Endothelial cell of umbilical vein (primary cell): ENCODE results near the gene CSNK1G1. TPM values are rescaled to one million over a fixed set of nuclear protein-coding genes. Genes with fewer than 3 reads are reported as not detected.
"Not testable (repeated sequence)": the region's sequence is repeated elsewhere in the genome, so short reads cannot be mapped to it uniquely, and the experiment has no call there.

Experiments
- BruUV-seq: library from RNA; stranded (reverse); fragments of 400-500 nt; replicated peaks from 2 replicates; lab custom pipeline; 2021; lab: Mats Ljungman, UMichigan
- CTCF ChIA-PET: fragments of 300-600, 350-600 bp; sonication (Branson Sonifier 250); formaldehyde crosslinking; loops from one replicate; lab custom pipeline; 2021; ENCODE audit warnings: antibody characterized with exemption, inconsistent platforms; lab: Charles Lee
- POLR2A ChIA-PET: fragments of 300-600, 350-600 bp; sonication (Branson Sonifier 250); formaldehyde crosslinking; loops from one replicate; lab custom pipeline; 2021; ENCODE audit warnings: antibody characterized with exemption, inconsistent platforms; lab: Charles Lee
- DNase-seq: peaks from one replicate; pipeline ENCODE4 v3.0.0-alpha.2; 2011; ENCODE audit warnings: low read depth, low spot score
- FAIRE-seq: peaks from 2 replicates; lab custom pipeline; 2011; peaks lifted over from hg19 to GRCh38; lab: Jason Lieb, UNC
- H2AFZ ChIP-seq: 2 replicates; pipeline ENCODE4 v1.6.0; 2012; ENCODE audit warnings: low read depth, low read length, control low read depth, inconsistent platforms
- H3K27ac ChIP-seq: 2 replicates; pipeline ENCODE4 v1.5.1; 2011; ENCODE audit warnings: low read depth, mild to moderate bottlenecking, control low read depth, low read length, moderate library complexity; ENCODE audit not compliant: insufficient read depth
- H3K27me3 ChIP-seq, 2 experiments: 2 replicates each; pipeline versions ENCODE4 v1.6.0 to v1.6.1; 2011; ENCODE audit warnings: low read length in 2 of 2, mixed read lengths in 1 of 2; ENCODE audit not compliant: control insufficient read depth in 2 of 2, insufficient read depth in 2 of 2
- H3K36me3 ChIP-seq, 2 experiments: 2 replicates in 1 of 2; 3 replicates in 1 of 2; pipeline ENCODE4 v1.5.1; 2011; ENCODE audit warnings: low read length in 2 of 2, mild to moderate bottlenecking in 1 of 2, moderate library complexity in 1 of 2; ENCODE audit not compliant: control insufficient read depth in 2 of 2, insufficient read depth in 2 of 2; ENCODE audit errors: extremely low read depth in 1 of 2
- H3K4me1 ChIP-seq: 3 replicates; pipeline ENCODE4 v1.5.1; 2011; ENCODE audit warnings: mild to moderate bottlenecking, low read length; ENCODE audit not compliant: control insufficient read depth, insufficient read depth; ENCODE audit errors: extremely low read depth
- H3K4me2 ChIP-seq: 2 replicates; pipeline ENCODE4 v1.6.1; 2011; ENCODE audit warnings: low read length, control low read depth, mixed read lengths; ENCODE audit not compliant: insufficient read depth
- H3K4me3 ChIP-seq, 3 experiments: fragments of 200-600 bp in 1 of 3; sonication (generic), shearing (Covaris generic) in 1 of 3; replicated peaks in 1 of 3; 2 replicates each; pipeline ENCODE4 v1.5.1; 2011 to 2016; ENCODE audit warnings: control low read depth in 3 of 3, low read length in 3 of 3, mild to moderate bottlenecking in 2 of 3, inconsistent platforms in 1 of 3, low read depth in 1 of 3, moderate library complexity in 1 of 3; ENCODE audit not compliant: insufficient read depth in 1 of 3
- H3K79me2 ChIP-seq: 2 replicates; pipeline ENCODE4 v1.6.0; 2012; ENCODE audit warnings: low read length, inconsistent platforms; ENCODE audit not compliant: control insufficient read depth, insufficient read depth
- H3K9ac ChIP-seq: replicated peaks from 2 replicates; pipeline ENCODE3; 2011; ENCODE audit warnings: low read length, control low read depth; ENCODE audit not compliant: insufficient read depth; ENCODE audit errors: extremely low read depth
- H3K9me1 ChIP-seq: replicated peaks from 3 replicates; pipeline ENCODE4 v1.6.0; 2011; ENCODE audit warnings: mild to moderate bottlenecking, low read length; ENCODE audit not compliant: control insufficient read depth, insufficient read depth; ENCODE audit errors: extremely low read depth
- H3K9me3 ChIP-seq: replicated peaks from 2 replicates; pipeline ENCODE4 v1.5.1; 2012; ENCODE audit warnings: low read length, inconsistent platforms; ENCODE audit not compliant: control insufficient read depth, insufficient read depth
- H4K20me1 ChIP-seq: replicated peaks from 2 replicates; pipeline ENCODE3; 2011; ENCODE audit warnings: mild to moderate bottlenecking, low read length; ENCODE audit not compliant: control insufficient read depth, insufficient read depth; ENCODE audit errors: extremely low read depth
- GATA2 ChIP-seq: IDR thresholded peaks from 2 replicates; pipeline ENCODE4 v1.7.0; 2011; ENCODE audit warnings: low read depth, mild to moderate bottlenecking, moderate library complexity, mixed read lengths, low read length; ENCODE audit not compliant: insufficient read length, insufficient read depth
- POLR2AphosphoS5 ChIP-seq: IDR thresholded peaks from 2 replicates; pipeline ENCODE4 v1.6.1; 2012; ENCODE audit warnings: low read depth, mild to moderate bottlenecking, control low read depth, low read length, moderate library complexity; ENCODE audit not compliant: insufficient read depth
- dilution Hi-C: fragments of 300-500 bp; cut with MboI; formaldehyde crosslinking; loops from one replicate; pipeline ENCODE4 v1.15.0; 2019; ENCODE audit warnings: low sequenced_read_pairs; ENCODE audit not compliant: extremely low pct_ligation_motif_present
- intact Hi-C: fragments of 100-400 bp; cut with micrococcal nuclease; formaldehyde crosslinking; loops from one replicate; pipeline ENCODE4 v1.10.0; 2022
- polyA plus RNA-seq, 4 experiments: library from polyadenylated mRNA; depleted of rRNA in 3 of 4; stranded (reverse) in 3 of 4; unstranded in 1 of 4; fragments of >200 nt; gene quantifications; 2 replicates each; pipeline versions ENCODE4 v1.2.1 to v1.2.3, GENCODE V29; 2011 to 2012; ENCODE audit warnings: missing spikeins in 1 of 4
- total RNA-seq: library from RNA; stranded (reverse); gene quantifications from 2 replicates; pipeline ENCODE4 v1.2.3, GENCODE V29; 2021

CSNK1G1 gene
- total and polyA plus RNA-seq, 2 donors (not counting 3 experiments of a cell fraction or from before 2014, with no cell fraction given): 9.0 to 31.7 TPM

DNA sequence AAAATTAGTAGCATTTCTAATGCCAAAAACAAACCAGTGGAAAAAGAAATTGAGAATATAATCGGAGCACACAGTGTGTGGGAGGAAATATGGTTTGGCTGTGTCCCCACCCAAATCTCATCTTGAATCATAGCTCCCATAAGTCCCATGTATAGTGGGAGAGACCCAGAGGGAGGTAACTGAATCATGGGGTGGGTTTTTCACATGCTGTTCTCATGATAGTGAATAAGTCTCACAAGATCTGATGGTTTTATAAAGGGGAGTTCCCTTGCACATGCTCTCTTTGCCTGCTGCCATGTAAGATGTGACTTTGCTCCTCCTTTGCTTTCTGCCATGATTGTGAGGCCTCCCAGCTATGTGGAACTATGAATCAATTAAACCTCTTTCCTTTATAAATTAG is 90.8 kb downstream of the CSNK1G1 start:
- DNase-seq, dilution Hi-C loops, H3K9me3 ChIP-seq, H2AFZ ChIP-seq, BruUV-seq, H3K27me3 ChIP-seq, FAIRE-seq, H3K9me1 ChIP-seq, H3K36me3 ChIP-seq, H4K20me1 ChIP-seq, H3K4me3 ChIP-seq, H3K27ac ChIP-seq, H3K4me2 ChIP-seq, H3K9ac ChIP-seq, H3K4me1 ChIP-seq, CTCF ChIA-PET, intact Hi-C loops: not testable (repeated sequence)
- peaks cover 30% of the 10 kb centered on the region for H3K79me2 ChIP-seq
- POLR2A ChIA-PET: interaction anchor here (0.6 kb wide), 1 partner anchor 18 kb away, joined by 3 read pairs; no protein-coding TSS in a partner anchor

- Histone ChIP-seq H3K4me2 (no peak overlapping the region), H3K4me3 (no peak overlapping the region), H3K4me1 (no peaks in the 10 kb centered on the region), H3K79me2 (peaks cover 33% of the 10 kb centered on the region), H3K36me3 (no peaks in the 10 kb centered on the region), H4K20me1 (peaks cover 3% of the 10 kb centered on the region), H3K9me1 (no peaks in the 10 kb centered on the region), H3K27ac (no peak overlapping the region), H2AFZ (no peak overlapping the region), H3K27me3 (no peaks in the 10 kb centered on the region), H3K9me3 (no peaks in the 10 kb centered on the region), H3K9ac (no peak overlapping the region)
- no TSS peak for BruUV-seq
- no peak for FAIRE-seq
- POLR2A ChIA-PET: no interaction called here
- dilution Hi-C loops: no loop called here
- DNase-seq: no peak
- TF ChIP-seq GATA2 (no peak), POLR2AphosphoS5 (no peak)
- intact Hi-C loops: no loop called here
- CTCF ChIA-PET: no interaction called here
Observed at GRCh38 chr15:64264502-64264901, 91.5 kb downstream of the CSNK1G1 start.
